Measurements from ENCODE around the gene AGTPBP1. TPM values are rescaled to one million over a fixed set of nuclear protein-coding genes. Genes with fewer than 3 reads are reported as not detected.

The AGTPBP1 gene
- total and polyA plus RNA-seq, 2 of the 8 experiments (the other 6 are each of a cell fraction or from before 2014, with no cell fraction given) = 13.4 to 65.2 TPM

GRCh38 chr9:85715587-85715986 is 26.2 kb downstream of the AGTPBP1 start:
- Histone ChIP-seq H3K14ac (ENCODE audit: insufficient read length) (no peak overlapping the region), H2BK20ac (ENCODE audit: low read length) (no peak overlapping the region), H2BK15ac (ENCODE audit: low read length) (no peak overlapping the region), H4K91ac (replicated peaks; ENCODE audit: insufficient read length, low read length) (no peak overlapping the region), H4K5ac (ENCODE audit: insufficient read length, low read depth, low read length) (no peak overlapping the region), H3K56ac (replicated peaks; ENCODE audit: insufficient read length, low read depth, low read length) (no peak overlapping the region), H3K9me3 (ENCODE audit: insufficient read depth in 2 of 2, low read depth in 1 of 2, low read length in 1 of 2) (no peaks in the 10 kb centered on the region), H3K79me1 (ENCODE audit: low read depth, low read length) (no peaks in the 10 kb centered on the region), H3K4me1 (replicated peaks in 1 of 4; ENCODE audit: control insufficient read depth in 3 of 4, insufficient read depth in 4 of 4, low read length in 3 of 4) (no peaks in the 10 kb centered on the region), H2BK12ac (ENCODE audit: low read depth, low read length) (no peak overlapping the region), H2BK120ac (replicated peaks; ENCODE audit: low read depth, low read length) (no peak overlapping the region), H3K18ac (ENCODE audit: extremely low read depth, low read length) (no peak overlapping the region), H2AFZ (ENCODE audit: low read length) (no peak overlapping the region), H4K20me1 (replicated peaks in 1 of 2; ENCODE audit: control insufficient read depth in 1 of 2, insufficient read depth in 2 of 2, low read length in 2 of 2) (peaks cover 0 to 3% of the 10 kb centered on the region in 2 experiments), H3K4ac (replicated peaks; ENCODE audit: insufficient read length, low read depth, low read length) (no peak overlapping the region), H3K23ac (ENCODE audit: insufficient read length) (no peak overlapping the region), H3K36me3 (ENCODE audit: control insufficient read depth in 2 of 4, insufficient read depth in 4 of 4, low read length in 3 of 4) (no peaks in the 10 kb centered on the region), H3K27me3 (replicated peaks in 1 of 4; ENCODE audit: control insufficient read depth in 3 of 4, extremely low read depth in 1 of 4, insufficient read depth in 3 of 4, low read length in 3 of 4) (no peaks in the 10 kb centered on the region), H3K9ac (replicated peaks in 1 of 4; ENCODE audit: extremely low read depth in 1 of 4, low read depth in 3 of 4, low read length in 3 of 4) (no peak overlapping the region), H3K23me2 (ENCODE audit: low read depth, low read length) (peaks cover 2% of the 10 kb centered on the region; the same call in 1 of the 2 replicates), H3K79me2 (ENCODE audit: control insufficient read depth in 1 of 2, insufficient read depth in 2 of 2, low read length in 2 of 2) (peaks cover 0 to 34% of the 10 kb centered on the region in 2 experiments; a peak in 2 of 4 replicates), H3K4me2 (ENCODE audit: insufficient read depth in 1 of 2, low read depth in 2 of 2, low read length in 2 of 2) (no peak overlapping the region), H2AK5ac (ENCODE audit: low read depth, low read length) (no peak overlapping the region), H3K27ac (ENCODE audit: low read depth, low read length) (no peak overlapping the region), H4K8ac (ENCODE audit: extremely low read depth, insufficient read depth, low read length) (no peak overlapping the region), H3K4me3 (ENCODE audit: extremely low read depth in 1 of 4, insufficient read depth in 2 of 4, low read depth in 3 of 4, low read length in 4 of 4) (no peak overlapping the region), H2BK5ac (ENCODE audit: low read depth, low read length) (no peak overlapping the region)
- FAIRE-seq = no peak
- CTCF ChIA-PET (ENCODE audit: partially characterized antibody) = interaction anchor here (0.8 to 3.0 kb wide), 8 partner anchors 8 to 63 kb away, joined by 3 to 11 read pairs (median 6); no protein-coding TSS in a partner anchor
- POLR2A ChIA-PET (ENCODE audit: partially characterized antibody) = no interaction called here
- no peak for TF ChIP-seq SIRT6 (IDR thresholded peaks at IDR 0.05; ENCODE audit: low read length)
- TF ChIP-seq CREB1 (IDR thresholded peaks at IDR 0.05) = no peak
- no peak for TF ChIP-seq FOSL1 (IDR thresholded peaks at IDR 0.05; ENCODE audit: insufficient read depth, low read depth, low read length)
- no peak for TF ChIP-seq NRF1 (IDR thresholded peaks at IDR 0.05; ENCODE audit: low read depth, low read length)
- TF ChIP-seq EZH2 (IDR thresholded peaks at IDR 0.05; ENCODE audit: low read depth, low read length, severe bottlenecking) = no peak
- TF ChIP-seq RFX5 (IDR thresholded peaks at IDR 0.05; ENCODE audit: borderline replicate concordance, low read depth, low read length) = no peak
- TF ChIP-seq POLR2A (IDR thresholded peaks at IDR 0.05; ENCODE audit: control extremely low read depth in 1 of 2, low read depth in 2 of 2, low read length in 2 of 2) = no peak
- TF ChIP-seq JUND (IDR thresholded peaks at IDR 0.05; ENCODE audit: low read length) = no peak
- TF ChIP-seq CBX8 (IDR thresholded peaks at IDR 0.05; ENCODE audit: borderline replicate concordance, low read depth, low read length) = no peak
- no peak for TF ChIP-seq ZNF274 (IDR thresholded peaks at IDR 0.05; ENCODE audit: borderline replicate concordance, extremely low read depth, low read length)
- no peak for TF ChIP-seq SP2 (IDR thresholded peaks at IDR 0.05; ENCODE audit: low read length)
- no peak for TF ChIP-seq BCL11A (IDR thresholded peaks at IDR 0.05; ENCODE audit: low read depth in 2 of 2, low read length in 2 of 2)
- no peak for TF ChIP-seq CHD2 (IDR thresholded peaks at IDR 0.05; ENCODE audit: low read length)
- TF ChIP-seq SP4 (IDR thresholded peaks at IDR 0.05; ENCODE audit: low read length) = no peak
- 80% methylated on average over 2 of the region's 2 CpGs; no CpG with 5 or more reads in 1 of the 2 experiments for WGBS, 2 experiments (ENCODE audit: extremely low coverage in 1 of 2, insufficient coverage in 1 of 2, insufficient read length in 1 of 2, insufficient replicate concordance in 2 of 2, low coverage in 1 of 2, low lambda C conversion rate in 2 of 2, missing lambda C conversion rate in 1 of 2)
- no peak for DNase-seq (ENCODE audit: low read depth in 1 of 2, low spot score in 2 of 2)

Measured in H1 (cell line).